CD14-positive monocyte (primary cell): ENCODE results near the gene IL34. TPM values are rescaled to one million over a fixed set of nuclear protein-coding genes. Genes with fewer than 3 reads are reported as not detected.

Experiments
- DNase-seq, 3 donors: peaks; one replicate each; pipeline ENCODE4 v3.0.0-alpha.2; 2011 to 2022
- H2AFZ ChIP-seq: 2 replicates; pipeline ENCODE4 v1.6.0; 2012; ENCODE audit warnings: mild to moderate bottlenecking, low read depth, low read length, inconsistent platforms; ENCODE audit not compliant: insufficient read depth, poor library complexity, severe bottlenecking
- H3K27ac ChIP-seq, 2 donors: 1 replicate in 1 of 2; 2 replicates in 1 of 2; pipeline ENCODE4 v1.5.1; 2012 to 2013; ENCODE audit warnings: low read length in 2 of 2, control low read depth in 1 of 2, inconsistent platforms in 1 of 2, low read depth in 1 of 2, mild to moderate bottlenecking in 1 of 2
- H3K27me3 ChIP-seq, 2 donors: one replicate each; pipeline versions ENCODE4 v1.6.0 to v1.6.1; 2011 to 2013; ENCODE audit warnings: low read length in 2 of 2; ENCODE audit not compliant: control insufficient read depth in 2 of 2, insufficient read depth in 2 of 2
- H3K36me3 ChIP-seq, 2 donors: replicated peaks in 1 of 2; 1 replicate in 1 of 2; 2 replicates in 1 of 2; pipeline versions ENCODE4 v1.5.1 to v1.6.1; 2012 to 2013; ENCODE audit warnings: low read length in 2 of 2, control low read depth in 1 of 2, inconsistent platforms in 1 of 2, mild to moderate bottlenecking in 1 of 2; ENCODE audit not compliant: insufficient read depth in 2 of 2, control insufficient read depth in 1 of 2
- H3K4me1 ChIP-seq, 2 donors: 1 replicate in 1 of 2; 2 replicates in 1 of 2; pipeline versions ENCODE4 v1.5.1 to v1.6.1; 2012 to 2013; ENCODE audit warnings: low read length in 2 of 2, control low read depth in 1 of 2, inconsistent platforms in 1 of 2, mild to moderate bottlenecking in 1 of 2, moderate library complexity in 1 of 2; ENCODE audit not compliant: insufficient read depth in 2 of 2, control insufficient read depth in 1 of 2
- H3K4me2 ChIP-seq: replicated peaks from 2 replicates; pipeline ENCODE3; 2012; ENCODE audit warnings: low read length, moderate library complexity, mild to moderate bottlenecking; ENCODE audit not compliant: poor library complexity, severe bottlenecking; ENCODE audit errors: extremely low read depth
- H3K4me3 ChIP-seq, 3 experiments: fragments of 200-600 bp in 1 of 3; sonication (generic) in 1 of 3; replicated peaks in 1 of 3; 1 replicate in 2 of 3; 2 replicates in 1 of 3; pipeline ENCODE4 v1.5.1; 2011 to 2013; ENCODE audit warnings: low read length in 3 of 3, mild to moderate bottlenecking in 3 of 3, control low read depth in 2 of 3, low read depth in 2 of 3, inconsistent platforms in 1 of 3, moderate library complexity in 1 of 3
- H3K79me2 ChIP-seq: 2 replicates; pipeline ENCODE4 v1.6.0; 2012; ENCODE audit warnings: mild to moderate bottlenecking, control low read depth, inconsistent platforms, low read length, moderate library complexity; ENCODE audit not compliant: insufficient read depth
- H3K9ac ChIP-seq: 2 replicates; pipeline ENCODE4 v1.6.0; 2017; ENCODE audit warnings: low read length, mild to moderate bottlenecking; ENCODE audit not compliant: insufficient read depth, poor library complexity, severe bottlenecking
- H3K9me3 ChIP-seq, 2 donors: replicated peaks in 1 of 2; 1 replicate in 1 of 2; 2 replicates in 1 of 2; pipeline versions ENCODE4 v1.5.1 to v1.6.1; 2012 to 2013; ENCODE audit warnings: low read length in 2 of 2, control low read depth in 1 of 2; ENCODE audit not compliant: control insufficient read depth in 1 of 2, insufficient read depth in 1 of 2
- H4K20me1 ChIP-seq: 2 replicates; pipeline ENCODE4 v1.6.0; 2012; ENCODE audit warnings: mild to moderate bottlenecking, low read length, control low read depth, moderate library complexity; ENCODE audit not compliant: insufficient read depth
- H3K27ac Mint-ChIP-seq, 7 donors: one replicate each; pipeline ENCODE4 v1.8.0; 2020; ENCODE audit warnings: mild to moderate bottlenecking in 7 of 7, mixed read lengths in 7 of 7, moderate library complexity in 6 of 7, inconsistent platforms in 2 of 7
- H3K27me3 Mint-ChIP-seq, 3 donors: one replicate each; pipeline ENCODE4 v1.8.0; 2021 to 2022; ENCODE audit warnings: low read depth in 3 of 3, mild to moderate bottlenecking in 3 of 3, mixed read lengths in 3 of 3, moderate library complexity in 3 of 3, inconsistent platforms in 1 of 3
- H3K36me3 Mint-ChIP-seq, 2 donors: one replicate each; pipeline ENCODE4 v1.8.0; 2020; ENCODE audit warnings: mixed read lengths in 2 of 2, inconsistent platforms in 1 of 2, mild to moderate bottlenecking in 1 of 2
- H3K4me1 Mint-ChIP-seq: one replicate; pipeline ENCODE4 v1.8.0; 2020; ENCODE audit warnings: mild to moderate bottlenecking, mixed read lengths
- H3K4me3 Mint-ChIP-seq, 2 donors: one replicate each; pipeline ENCODE4 v1.8.0; 2020; ENCODE audit warnings: mild to moderate bottlenecking in 2 of 2, mixed read lengths in 2 of 2, moderate library complexity in 1 of 2
- H3K9me3 Mint-ChIP-seq, 7 donors: one replicate each; pipeline ENCODE4 v1.8.0; 2020 to 2022; ENCODE audit warnings: mixed read lengths in 7 of 7, mild to moderate bottlenecking in 6 of 7, moderate library complexity in 6 of 7, inconsistent platforms in 2 of 7
- CTCF ChIP-seq: fragments of 200-600 bp; IDR thresholded peaks from one replicate; pipeline ENCODE4 v1.8.0; 2022; ENCODE audit warnings: antibody characterized with exemption, mild to moderate bottlenecking
- WGBS: methylation state at CpG from one replicate; pipeline ENCODE4 v1.1.5; 2013; ENCODE audit warnings: missing lambda C conversion rate; ENCODE audit not compliant: insufficient coverage; 5-methylcytosine and 5-hydroxymethylcytosine counted together
- intact Hi-C, 2 donors: fragments of 100-400 bp; cut with micrococcal nuclease; formaldehyde crosslinking; loops; one replicate each; pipeline versions ENCODE4 v1.15.0 to v1.15.1; 2023
- polyA plus RNA-seq, 3 donors: library from polyadenylated mRNA; depleted of rRNA in 1 of 3; unstranded in 2 of 3; stranded (reverse) in 1 of 3; fragments of 300-500 nt in 2 of 3; fragments of >200 nt in 1 of 3; fragmentation: Illumina TruSeq in 2 of 3; gene quantifications; 1 replicate in 2 of 3; 2 replicates in 1 of 3; pipeline ENCODE4 v1.2.3, GENCODE V29; 2012 to 2021

Gene IL34
- polyA plus RNA-seq, 3 donors: not detected

DNA sequence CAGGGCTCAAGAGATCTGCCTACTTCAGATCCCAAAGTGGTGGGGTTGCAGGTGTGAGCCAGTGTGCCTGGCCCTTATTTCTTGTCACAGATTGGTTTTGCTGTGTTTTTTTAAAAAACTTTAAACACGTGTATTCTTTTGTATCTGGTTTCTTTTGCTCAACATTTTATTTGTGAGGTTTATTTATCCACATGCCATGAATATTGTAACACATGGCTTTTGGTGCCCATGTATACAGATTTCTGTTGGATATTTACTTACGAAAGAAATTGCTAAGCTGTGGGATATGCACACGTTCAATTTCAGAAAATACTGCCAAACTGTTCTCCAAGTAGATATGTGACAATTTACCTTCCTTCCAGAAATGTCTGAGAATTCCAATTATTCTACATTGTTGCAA, 18.7 kb upstream of the IL34 start:
- no peak for DNase-seq
- Histone ChIP-seq H3K4me3 (no peak overlapping the region), H3K36me3 (no peaks in the 10 kb centered on the region), H3K27me3 (no peaks in the 10 kb centered on the region), H3K9me3 (peaks cover 0 to 3% of the 10 kb centered on the region in 2 donors), H3K4me2 (no peak overlapping the region), H2AFZ (no peak overlapping the region), H4K20me1 (no peaks in the 10 kb centered on the region), H3K79me2 (no peaks in the 10 kb centered on the region), H3K27ac (no peak overlapping the region), H3K4me1 (no peaks in the 10 kb centered on the region), H3K9ac (no peak overlapping the region)
- intact Hi-C loops: no loop called here
- Mint-ChIP-seq H3K9me3 (peaks cover 4 to 12% (median 11%) of the 10 kb centered on the region in 7 donors), H3K4me1 (no peaks in the 10 kb centered on the region), H3K36me3 (no peaks in the 10 kb centered on the region), H3K4me3 (no peak overlapping the region), H3K27me3 (peaks cover 7 to 13% (median 9%) of the 10 kb centered on the region in 3 donors), H3K27ac (no peak overlapping the region)
- 80% methylated on average over 1 of the region's 3 CpGs for WGBS
- TF ChIP-seq CTCF: no peak

DNA sequence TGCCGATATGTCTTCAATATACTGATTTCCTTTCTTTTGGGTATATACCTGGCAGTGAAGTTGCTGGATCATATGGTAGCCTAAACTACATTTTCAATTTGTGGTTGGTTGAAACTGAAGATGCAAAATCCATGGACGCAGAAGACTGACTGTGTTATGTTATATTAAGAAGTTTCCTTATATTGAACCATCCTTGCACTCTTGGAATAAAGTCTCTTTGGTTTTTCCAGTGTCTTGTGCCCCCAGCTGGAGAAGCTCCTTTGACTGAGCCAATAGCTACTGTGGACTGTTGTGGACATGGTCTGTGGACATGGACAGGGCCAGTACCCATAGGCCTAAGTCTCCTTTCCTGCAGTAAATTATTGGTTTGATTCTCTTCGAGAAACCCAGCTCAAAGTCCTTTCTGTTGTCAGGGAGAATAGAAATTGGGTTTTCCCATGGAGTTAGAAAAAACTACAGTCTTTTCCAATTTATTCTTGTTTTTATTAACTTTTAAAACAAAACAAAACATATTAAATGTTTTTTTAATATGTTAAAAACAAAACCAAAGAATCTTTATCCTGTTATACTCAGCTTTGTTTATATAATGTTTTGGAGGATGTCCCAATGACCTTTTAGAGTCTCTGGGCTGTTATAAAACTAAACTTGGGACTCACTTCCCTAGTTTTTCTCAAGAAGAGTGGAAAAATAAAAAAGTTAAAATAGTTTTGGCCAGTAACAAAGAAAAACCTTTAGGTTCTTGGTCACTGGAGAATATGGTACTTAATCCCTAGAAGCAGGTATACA, 15.2 kb upstream of the IL34 start:
- Mint-ChIP-seq H3K4me3 (no peak overlapping the region), H3K9me3 (peaks cover 4 to 12% (median 11%) of the 10 kb centered on the region in 7 donors), H3K27ac (no peak overlapping the region), H3K27me3 (peaks cover 2 to 3% (median 2%) of the 10 kb centered on the region in 3 donors), H3K36me3 (no peaks in the 10 kb centered on the region), H3K4me1 (no peaks in the 10 kb centered on the region)
- no CpG with 5 or more reads among the region's 3 CpGs for WGBS
- Histone ChIP-seq H3K27ac (no peak overlapping the region), H3K9me3 (peaks cover 0 to 3% of the 10 kb centered on the region in 2 donors), H4K20me1 (no peaks in the 10 kb centered on the region), H3K9ac (no peak overlapping the region), H3K4me2 (no peak overlapping the region), H3K79me2 (no peaks in the 10 kb centered on the region), H3K4me1 (no peaks in the 10 kb centered on the region), H2AFZ (no peak overlapping the region), H3K4me3 (no peak overlapping the region), H3K27me3 (no peaks in the 10 kb centered on the region), H3K36me3 (no peaks in the 10 kb centered on the region)
- no peak for TF ChIP-seq CTCF
- DNase-seq: no peak
- intact Hi-C loops: no loop called here
